Activated B cell treated with CpG ODN at 0.5 μM for 24 hours (primary cell): ENCODE results near the gene RDH13. TPM values are rescaled to one million over a fixed set of nuclear protein-coding genes. Genes with fewer than 3 reads are reported as not detected.
"Not testable (repeated sequence)": the region's sequence is repeated elsewhere in the genome, so short reads cannot be mapped to it uniquely, and the experiment has no call there.

Experiments
- ATAC-seq: fragments of 200-7000 bp; cut with Tn5 transposase; one replicate; pipeline ENCODE4 v1.10.0; 2021; ENCODE audit warnings: low read depth, mild to moderate bottlenecking, moderate library complexity
- CTCF ChIA-PET: fragments of 350-600 bp; sonication (Branson Sonifier 250); formaldehyde crosslinking; loops from one replicate; lab custom pipeline; 2021; ENCODE audit warnings: antibody characterized with exemption; lab: Charles Lee
- POLR2A ChIA-PET: fragments of 350-600 bp; sonication (Branson Sonifier 250); formaldehyde crosslinking; loops from one replicate; lab custom pipeline; 2021; ENCODE audit warnings: antibody characterized with exemption; lab: Charles Lee
- DNase-seq: peaks from one replicate; pipeline ENCODE4 v3.0.0; 2022
- H3K27ac Mint-ChIP-seq: one replicate; pipeline ENCODE4 v1.8.0; 2020; ENCODE audit warnings: mixed read lengths
- H3K27me3 Mint-ChIP-seq: one replicate; pipeline ENCODE4 v1.8.0; 2021; ENCODE audit warnings: mixed read lengths
- H3K36me3 Mint-ChIP-seq: one replicate; pipeline ENCODE4 v1.8.0; 2021; ENCODE audit warnings: low read depth, mixed read lengths
- H3K4me1 Mint-ChIP-seq: one replicate; pipeline ENCODE4 v1.8.0; 2021; ENCODE audit warnings: mixed read lengths
- H3K4me3 Mint-ChIP-seq: one replicate; pipeline ENCODE4 v1.8.0; 2020; ENCODE audit warnings: mild to moderate bottlenecking, mixed read lengths
- H3K9me3 Mint-ChIP-seq: one replicate; pipeline ENCODE4 v1.8.0; 2020; ENCODE audit warnings: mixed read lengths
- intact Hi-C: fragments of 100-400 bp; cut with micrococcal nuclease; formaldehyde crosslinking; loops from one replicate; pipeline ENCODE4 v1.15.1; 2024
- total RNA-seq: library from RNA; stranded (reverse); gene quantifications from 2 replicates; pipeline ENCODE4 v1.2.3, GENCODE V29; 2022
- TF ChIP-seq, protein P1 (sequence below): fragments of 200-600 bp; IDR thresholded peaks from one replicate; pipeline ENCODE4 v1.8.0; 2022; ENCODE audit warnings: antibody characterized with exemption, mild to moderate bottlenecking

The RDH13 gene
- total RNA-seq, 1 donor from 2014 or later: 12.4 TPM

- Mint-ChIP-seq H3K4me3 (no peak overlapping the region), H3K27ac (no peak overlapping the region), H3K36me3 (peaks cover 27% of the 10 kb centered on the region), H3K9me3 (no peaks in the 10 kb centered on the region), H3K27me3 (no peaks in the 10 kb centered on the region), H3K4me1 (peaks cover 10% of the 10 kb centered on the region)
- ChIA-PET CTCF (no interaction called here), POLR2A (no interaction called here)
- TF ChIP-seq, protein P1, sequence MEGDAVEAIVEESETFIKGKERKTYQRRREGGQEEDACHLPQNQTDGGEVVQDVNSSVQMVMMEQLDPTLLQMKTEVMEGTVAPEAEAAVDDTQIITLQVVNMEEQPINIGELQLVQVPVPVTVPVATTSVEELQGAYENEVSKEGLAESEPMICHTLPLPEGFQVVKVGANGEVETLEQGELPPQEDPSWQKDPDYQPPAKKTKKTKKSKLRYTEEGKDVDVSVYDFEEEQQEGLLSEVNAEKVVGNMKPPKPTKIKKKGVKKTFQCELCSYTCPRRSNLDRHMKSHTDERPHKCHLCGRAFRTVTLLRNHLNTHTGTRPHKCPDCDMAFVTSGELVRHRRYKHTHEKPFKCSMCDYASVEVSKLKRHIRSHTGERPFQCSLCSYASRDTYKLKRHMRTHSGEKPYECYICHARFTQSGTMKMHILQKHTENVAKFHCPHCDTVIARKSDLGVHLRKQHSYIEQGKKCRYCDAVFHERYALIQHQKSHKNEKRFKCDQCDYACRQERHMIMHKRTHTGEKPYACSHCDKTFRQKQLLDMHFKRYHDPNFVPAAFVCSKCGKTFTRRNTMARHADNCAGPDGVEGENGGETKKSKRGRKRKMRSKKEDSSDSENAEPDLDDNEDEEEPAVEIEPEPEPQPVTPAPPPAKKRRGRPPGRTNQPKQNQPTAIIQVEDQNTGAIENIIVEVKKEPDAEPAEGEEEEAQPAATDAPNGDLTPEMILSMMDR: no peak
- intact Hi-C loops: no loop called here
- ATAC-seq (no peak), DNase-seq (no peak)
These were observed 21.7 kb downstream of the RDH13 start for GRCh38 chr19:55041244-55041626.

- Mint-ChIP-seq H3K4me1 (peaks cover 10% of the 10 kb centered on the region), H3K36me3 (peaks cover 27% of the 10 kb centered on the region)
- CTCF ChIA-PET, intact Hi-C loops, ATAC-seq, H3K4me3 Mint-ChIP-seq, H3K9me3 Mint-ChIP-seq, H3K27ac Mint-ChIP-seq, POLR2A ChIA-PET, H3K27me3 Mint-ChIP-seq, DNase-seq: not testable (repeated sequence)
These were observed 22.3 kb downstream of the RDH13 start for GRCh38 chr19:55040654-55041053.

DNA sequence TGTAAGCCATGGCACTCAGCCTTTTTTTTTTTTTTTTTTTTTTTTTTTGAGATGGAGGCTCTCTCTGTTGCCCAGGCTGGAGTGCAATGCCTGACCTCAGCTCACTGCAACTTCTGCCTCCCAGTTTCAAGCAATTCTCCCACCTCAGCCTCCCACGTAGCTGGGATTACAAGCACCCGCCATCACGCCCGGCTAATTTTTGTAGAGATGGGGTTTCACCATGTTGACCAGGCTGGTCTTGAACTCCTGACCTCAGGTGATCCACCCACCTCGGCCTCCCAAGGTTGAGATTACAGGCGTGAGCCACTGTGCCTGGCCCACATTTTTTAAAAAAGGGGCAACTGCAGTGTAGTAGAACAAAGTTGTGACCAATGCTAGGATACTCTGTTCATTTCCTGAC lies 25.3 kb downstream of the RDH13 start:
- ATAC-seq, H3K27me3 Mint-ChIP-seq, CTCF ChIA-PET, DNase-seq, H3K27ac Mint-ChIP-seq, H3K4me1 Mint-ChIP-seq, H3K9me3 Mint-ChIP-seq, POLR2A ChIA-PET, H3K36me3 Mint-ChIP-seq, intact Hi-C loops, H3K4me3 Mint-ChIP-seq: not testable (repeated sequence)

DNA sequence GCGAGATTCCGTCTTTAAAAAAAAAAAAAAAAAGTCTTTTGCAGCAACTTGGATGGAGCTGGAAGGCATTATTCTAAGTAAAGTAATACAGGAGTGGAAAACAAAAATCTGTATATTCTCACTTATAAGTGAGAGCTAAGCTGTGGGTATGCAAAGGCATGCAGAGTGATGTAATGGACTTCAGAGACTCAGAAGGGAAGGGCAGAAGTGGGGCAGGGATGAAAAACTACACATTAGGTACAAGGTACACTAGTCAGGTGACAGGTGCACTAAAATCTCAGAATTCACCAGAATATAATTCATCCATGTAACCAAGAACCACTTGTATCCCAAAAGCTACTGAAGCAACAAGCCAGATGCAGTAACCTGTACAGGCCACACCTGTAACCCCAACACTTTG lies 26.9 kb downstream of the RDH13 start:
- Mint-ChIP-seq H3K36me3 (no peaks in the 10 kb centered on the region), H3K4me3 (no peak overlapping the region), H3K27me3 (no peaks in the 10 kb centered on the region), H3K4me1 (no peaks in the 10 kb centered on the region), H3K9me3 (no peaks in the 10 kb centered on the region), H3K27ac (no peak overlapping the region)
- intact Hi-C loops: no loop called here
- DNase-seq (no peak), ATAC-seq (no peak)
- TF ChIP-seq, protein P1: no peak
- CTCF ChIA-PET: no interaction called here
- POLR2A ChIA-PET: no interaction called here

- H3K36me3 Mint-ChIP-seq: no peaks in the 10 kb centered on the region
- TF ChIP-seq, protein P1: no peak
These were observed 28.2 kb downstream of the RDH13 start for GRCh38 chr19:55034751-55035150.

GRCh38 chr19:55032976-55033643 lies 29.8 kb downstream of the RDH13 start:
- intact Hi-C loops, POLR2A ChIA-PET, CTCF ChIA-PET, H3K4me3 Mint-ChIP-seq, H3K9me3 Mint-ChIP-seq, H3K36me3 Mint-ChIP-seq, H3K4me1 Mint-ChIP-seq, H3K27ac Mint-ChIP-seq, DNase-seq, ATAC-seq, H3K27me3 Mint-ChIP-seq: not testable (repeated sequence)

More at GRCh38 chr19:55034751-55035150, 28.2 kb downstream of the RDH13 start:
- Mint-ChIP-seq H3K9me3 (no peaks in the 10 kb centered on the region), H3K27me3 (no peaks in the 10 kb centered on the region), H3K27ac (no peak overlapping the region), H3K4me1 (no peaks in the 10 kb centered on the region), H3K4me3 (no peak overlapping the region)
- CTCF ChIA-PET: no interaction called here
- POLR2A ChIA-PET: no interaction called here
- no peak for ATAC-seq
- intact Hi-C loops: no loop called here
- no peak for DNase-seq
